H1 (cell line): ENCODE measurements around the gene IYD. TPM values are rescaled to one million over a fixed set of nuclear protein-coding genes. Genes with fewer than 3 reads are reported as not detected.

Source experiments
- ATF3 ChIP-seq: IDR thresholded peaks from 2 replicates; pipeline ENCODE4 v1.6.1; 2011; ENCODE audit warnings: low read depth, mild to moderate bottlenecking, low read length; ENCODE audit not compliant: insufficient read depth
- BCL11A ChIP-seq, 2 experiments: IDR thresholded peaks; one replicate each; pipeline ENCODE4 v1.6.1; 2011; ENCODE audit warnings: low read depth in 2 of 2, low read length in 2 of 2, mild to moderate bottlenecking in 2 of 2
- CHD7 ChIP-seq: fragments of 300-600 bp; sonication (generic); IDR thresholded peaks from 2 replicates; pipeline ENCODE4 v1.7.1; 2012; ENCODE audit warnings: low read length, moderate library complexity, mild to moderate bottlenecking, inconsistent platforms; ENCODE audit not compliant: insufficient replicate concordance
- EP300 ChIP-seq, 2 experiments: IDR thresholded peaks; 1 replicate in 1 of 2; 2 replicates in 1 of 2; pipeline ENCODE4 v1.6.1; 2011 to 2012; ENCODE audit warnings: low read depth in 2 of 2, low read length in 2 of 2, mild to moderate bottlenecking in 2 of 2, borderline replicate concordance in 1 of 2, inconsistent platforms in 1 of 2, moderate library complexity in 1 of 2
- GTF2F1 ChIP-seq: IDR thresholded peaks from 2 replicates; pipeline ENCODE4 v1.6.1; 2012; ENCODE audit warnings: low read depth, low read length, improper control_type of control experiment, borderline replicate concordance
- KDM1A ChIP-seq: fragments of 200-600, 300-600 bp; sonication (generic); IDR thresholded peaks from 2 replicates; pipeline ENCODE4 v1.7.1; 2016; ENCODE audit warnings: mild to moderate bottlenecking, low read length, borderline replicate concordance
- NANOG ChIP-seq: IDR thresholded peaks from 2 replicates; pipeline ENCODE4 v1.6.1; 2011; ENCODE audit warnings: low read length, low read depth, mild to moderate bottlenecking, inconsistent platforms; ENCODE audit not compliant: insufficient read depth, poor library complexity, severe bottlenecking
- RFX5 ChIP-seq: IDR thresholded peaks from 2 replicates; pipeline ENCODE4 v1.6.1; 2011; ENCODE audit warnings: low read depth, low read length, improper control_type of control experiment, borderline replicate concordance
- TCF12 ChIP-seq: IDR thresholded peaks from 2 replicates; pipeline ENCODE4 v1.6.1; 2011; ENCODE audit warnings: low read depth, mild to moderate bottlenecking, low read length
- polyA plus RNA-seq, 7 experiments: library from polyadenylated mRNA; depleted of rRNA in 3 of 7; stranded (reverse) in 5 of 7; unstranded in 2 of 7; fragments of >200 nt in 5 of 7; fragments of 200-250 nt in 2 of 7; gene quantifications; 1 replicate in 5 of 7; 2 replicates in 1 of 7; 4 replicates in 1 of 7; pipeline versions ENCODE4 v1.2.1 to v1.2.3, GENCODE V29; 2011 to 2013; ENCODE audit warnings: missing spikeins in 2 of 7, mixed read lengths in 2 of 7
- total RNA-seq: library from RNA; stranded (reverse); fragmentation: NEBNext Ultra II Directional; extraction: Animal tissue kit (Norgen Biotek cat#: 25700); gene quantifications from 2 replicates; pipeline ENCODE4 v1.2.1, GENCODE V29; 2021

IYD gene
- total and polyA plus RNA-seq, 2 of the 8 experiments (the other 6 are each of a cell fraction or from before 2014, with no cell fraction given) = not detected

DNA sequence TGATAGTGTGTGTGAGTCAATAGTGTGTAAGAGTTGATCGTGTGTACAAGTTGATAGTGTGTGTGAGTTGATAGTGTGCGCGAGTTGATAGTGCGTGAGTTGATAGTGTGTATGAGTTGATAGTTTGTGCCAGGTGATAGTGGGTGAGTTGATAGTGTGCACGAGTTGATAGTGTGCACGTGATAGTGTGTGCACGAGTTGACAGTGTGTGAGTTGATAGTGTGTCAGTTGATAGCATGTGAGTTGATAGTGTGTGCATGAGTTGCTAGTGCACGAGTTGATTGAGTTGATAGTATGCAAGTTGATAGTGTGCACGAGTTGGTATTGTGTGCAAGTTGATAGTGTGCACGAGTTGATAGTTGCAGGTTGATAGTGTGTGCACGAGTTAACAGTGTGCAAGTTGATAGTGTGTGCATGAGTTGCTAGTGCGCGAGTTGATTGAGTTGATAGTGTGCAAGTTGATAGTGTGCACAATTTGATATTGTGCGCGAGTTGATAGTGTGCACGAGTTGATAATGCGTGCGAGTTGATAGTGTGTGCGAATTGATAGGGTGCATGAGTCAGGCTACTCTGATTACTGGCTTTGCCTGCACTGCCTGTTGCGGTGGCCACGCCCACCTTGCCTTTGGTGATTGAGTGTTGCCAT lies 35.8 kb upstream of the IYD start (continued):
- TF ChIP-seq CHD7 (no peak), KDM1A (no peak), BCL11A (IDR thresholded peaks at IDR 0.05; ENCODE audit: low read depth in 2 of 2, low read length in 2 of 2) (no peak), NANOG (no peak), RFX5 (no peak), GTF2F1 (no peak), ATF3 (no peak), TCF12 (no peak), EP300 (IDR thresholded peaks at IDR 0.05; ENCODE audit: borderline replicate concordance in 1 of 2, low read depth in 2 of 2, low read length in 2 of 2) (no peak)
